Central memory CD4-positive, alpha-beta T cell (primary cell): ENCODE measurements around the gene PBXIP1.

Experiments used
- DNase-seq: peaks from one replicate; pipeline ENCODE4 v3.0.0; 2022

PBXIP1 gene

GRCh38 chr1:154956544-154956941, 644 bp upstream of the PBXIP1 start:
- DNase-seq, result no peak

- peak; percentile 99 for DNase-seq
Observed at GRCh38 chr1:154955039-154955717, 721 bp downstream of the PBXIP1 start.

- no peak for DNase-seq
Observed at GRCh38 chr1:154954541-154954940, 1.4 kb downstream of the PBXIP1 start.

- DNase-seq, result no peak
Observed at GRCh38 chr1:154953611-154954038, 2.3 kb downstream of the PBXIP1 start.

GRCh38 chr1:154952664-154953063, 3.2 kb downstream of the PBXIP1 start:
- DNase-seq, result no peak

GRCh38 chr1:154951901-154952657, 3.8 kb downstream of the PBXIP1 start:
- peak; percentile 78 for DNase-seq

- DNase-seq, result no peak
Observed at GRCh38 chr1:154948079-154948478, 7.8 kb downstream of the PBXIP1 start.

GRCh38 chr1:154945962-154946850, 9.7 kb downstream of the PBXIP1 start:
- DNase-seq, result no peak

- DNase-seq, result no peak
Observed at GRCh38 chr1:154945160-154945961, 10.5 kb downstream of the PBXIP1 start.

GRCh38 chr1:154944401-154945159, 11.3 kb downstream of the PBXIP1 start:
- no peak for DNase-seq

- DNase-seq, result no peak
Observed at GRCh38 chr1:154943649-154944400, 12.1 kb downstream of the PBXIP1 start.

GRCh38 chr1:154941333-154942013, 14.4 kb downstream of the PBXIP1 start:
- DNase-seq, result no peak

GRCh38 chr1:154940651-154941194, 15.2 kb downstream of the PBXIP1 start:
- no peak for DNase-seq

- no peak for DNase-seq
Observed at GRCh38 chr1:154940213-154940560, 15.7 kb downstream of the PBXIP1 start.

GRCh38 chr1:154938604-154939399, 17.1 kb downstream of the PBXIP1 start:
- no peak for DNase-seq

- no peak for DNase-seq
Observed at GRCh38 chr1:154937988-154938386, 17.9 kb downstream of the PBXIP1 start.

- peak; percentile 97 for DNase-seq
Observed at GRCh38 chr1:154937085-154937987, 18.6 kb downstream of the PBXIP1 start.

GRCh38 chr1:154936555-154937084, 19.3 kb downstream of the PBXIP1 start, which contains the start of gene PMVK:
Gene PMVK, minus strand, starts transcription at chr1:154936719. Its CDS starts 34 bp downstream, at chr1:154936685.
- DNase-seq, result peak; percentile 97
